H1 (cell line): ENCODE measurements around the gene RITA1. TPM values are rescaled to one million over a fixed set of nuclear protein-coding genes. Genes with fewer than 3 reads are reported as not detected.

Source experiments
- CTCF ChIA-PET: fragments of 300-600 bp; sonication (Branson Sonifier 250); formaldehyde crosslinking; loops from one replicate; lab custom pipeline; 2021; ENCODE audit not compliant: partially characterized antibody; lab: Charles Lee
- POLR2A ChIA-PET: fragments of 300-600 bp; sonication (Branson Sonifier 250); formaldehyde crosslinking; loops from one replicate; lab custom pipeline; 2021; ENCODE audit warnings: inconsistent platforms; ENCODE audit not compliant: partially characterized antibody; lab: Charles Lee
- DNase-seq, 2 experiments: peaks; one replicate each; pipeline versions ENCODE4 v3.0.0 to v3.0.0-alpha.2; 2010 to 2022; ENCODE audit warnings: low spot score in 2 of 2, low read depth in 1 of 2, mixed read lengths in 1 of 2
- FAIRE-seq: peaks from 2 replicates; lab custom pipeline; 2011; peaks lifted over from hg19 to GRCh38; lab: Jason Lieb, UNC
- H2AFZ ChIP-seq: 2 replicates; pipeline ENCODE4 v1.8.1; 2012; ENCODE audit warnings: low read length, inconsistent platforms
- H2AK5ac ChIP-seq: 2 replicates; pipeline ENCODE4 v1.6.1; 2013; ENCODE audit warnings: low read depth, low read length
- H2BK120ac ChIP-seq: replicated peaks from 2 replicates; pipeline ENCODE3; 2013; ENCODE audit warnings: low read depth, low read length, inconsistent platforms
- H2BK12ac ChIP-seq: 2 replicates; pipeline ENCODE4 v1.6.1; 2013; ENCODE audit warnings: low read depth, low read length
- H2BK15ac ChIP-seq: 2 replicates; pipeline ENCODE4 v1.6.1; 2013; ENCODE audit warnings: low read length
- H2BK20ac ChIP-seq: 2 replicates; pipeline ENCODE4 v1.6.1; 2013; ENCODE audit warnings: low read length
- H2BK5ac ChIP-seq: 2 replicates; pipeline ENCODE4 v1.6.1; 2013; ENCODE audit warnings: low read depth, low read length
- H3K14ac ChIP-seq: 2 replicates; pipeline ENCODE4 v1.6.1; 2013; ENCODE audit warnings: inconsistent platforms; ENCODE audit not compliant: insufficient read length
- H3K18ac ChIP-seq: 2 replicates; pipeline ENCODE4 v1.6.1; 2013; ENCODE audit warnings: low read length; ENCODE audit errors: extremely low read depth
- H3K23ac ChIP-seq: 2 replicates; pipeline ENCODE4 v1.6.1; 2013; ENCODE audit warnings: inconsistent platforms; ENCODE audit not compliant: insufficient read length
- H3K23me2 ChIP-seq: 2 replicates; pipeline ENCODE4 v1.6.1; 2013; ENCODE audit warnings: low read depth, low read length
- H3K27ac ChIP-seq: 2 replicates; pipeline ENCODE4 v1.6.1; 2011; ENCODE audit warnings: low read depth, low read length, inconsistent platforms
- H3K27me3 ChIP-seq, 4 experiments: replicated peaks in 1 of 4; 1 replicate in 1 of 4; 2 replicates in 3 of 4; pipeline versions ENCODE4 v1.6.1 to v1.8.1; 2011 to 2013; ENCODE audit warnings: low read length in 3 of 4, mild to moderate bottlenecking in 3 of 4, inconsistent platforms in 2 of 4, mixed read lengths in 2 of 4, moderate library complexity in 1 of 4; ENCODE audit not compliant: control insufficient read depth in 3 of 4, insufficient read depth in 3 of 4; ENCODE audit errors: extremely low read depth in 1 of 4
- H3K36me3 ChIP-seq, 4 experiments: 2 replicates each; pipeline versions ENCODE4 v1.6.1 to v1.8.1; 2011 to 2013; ENCODE audit warnings: mild to moderate bottlenecking in 4 of 4, low read length in 3 of 4, moderate library complexity in 2 of 4, control low read depth in 1 of 4, inconsistent platforms in 1 of 4; ENCODE audit not compliant: insufficient read depth in 4 of 4, control insufficient read depth in 2 of 4
- H3K4ac ChIP-seq: replicated peaks from 2 replicates; pipeline ENCODE3; 2013; ENCODE audit warnings: low read length, low read depth, mixed read lengths, inconsistent platforms; ENCODE audit not compliant: insufficient read length
- H3K4me1 ChIP-seq, 4 experiments: replicated peaks in 1 of 4; 1 replicate in 1 of 4; 2 replicates in 3 of 4; pipeline versions ENCODE4 v1.6.1 to v1.8.1; 2011 to 2013; ENCODE audit warnings: low read length in 3 of 4, inconsistent platforms in 2 of 4, mixed read lengths in 1 of 4; ENCODE audit not compliant: insufficient read depth in 4 of 4, control insufficient read depth in 3 of 4
- H3K4me2 ChIP-seq, 2 experiments: 2 replicates each; pipeline versions ENCODE4 v1.6.1 to v1.8.1; 2011 to 2013; ENCODE audit warnings: low read depth in 2 of 2, low read length in 2 of 2, control low read depth in 1 of 2, inconsistent platforms in 1 of 2, mild to moderate bottlenecking in 1 of 2; ENCODE audit not compliant: insufficient read depth in 1 of 2
- H3K4me3 ChIP-seq, 4 experiments: fragments of 200-600, 300-600 bp in 1 of 4; sonication (generic), shearing (Covaris generic), sonication (Bioruptor Twin) in 1 of 4; 2 replicates each; pipeline versions ENCODE4 v1.5.1 to v1.8.1; 2011 to 2016; ENCODE audit warnings: low read length in 4 of 4, low read depth in 3 of 4, control low read depth in 2 of 4, inconsistent platforms in 2 of 4, mild to moderate bottlenecking in 2 of 4, mixed read lengths in 1 of 4, moderate library complexity in 1 of 4; ENCODE audit not compliant: insufficient read depth in 2 of 4; ENCODE audit errors: extremely low read depth in 1 of 4
- H3K56ac ChIP-seq: replicated peaks from 2 replicates; pipeline ENCODE3; 2013; ENCODE audit warnings: low read depth, mild to moderate bottlenecking, mixed read lengths, low read length, inconsistent platforms; ENCODE audit not compliant: insufficient read length
- H3K79me1 ChIP-seq: 2 replicates; pipeline ENCODE4 v1.6.1; 2013; ENCODE audit warnings: low read depth, low read length, control low read depth
- H3K79me2 ChIP-seq, 2 experiments: 2 replicates each; pipeline versions ENCODE4 v1.6.1 to v1.8.1; 2012 to 2013; ENCODE audit warnings: low read length in 2 of 2, mild to moderate bottlenecking in 2 of 2, inconsistent platforms in 1 of 2; ENCODE audit not compliant: insufficient read depth in 2 of 2, control insufficient read depth in 1 of 2
- H3K9ac ChIP-seq, 4 experiments: replicated peaks in 1 of 4; 1 replicate in 1 of 4; 2 replicates in 3 of 4; pipeline versions ENCODE4 v1.6.1 to v1.8.1; 2011 to 2013; ENCODE audit warnings: low read depth in 3 of 4, low read length in 3 of 4, control low read depth in 2 of 4, mild to moderate bottlenecking in 2 of 4, moderate library complexity in 2 of 4, inconsistent platforms in 1 of 4; ENCODE audit errors: extremely low read depth in 1 of 4
- H3K9me3 ChIP-seq, 2 experiments: 2 replicates each; pipeline versions ENCODE4 v1.6.1 to v1.8.1; 2012 to 2013; ENCODE audit warnings: mild to moderate bottlenecking in 2 of 2, moderate library complexity in 2 of 2, control low read depth in 1 of 2, inconsistent platforms in 1 of 2, low read depth in 1 of 2, low read length in 1 of 2, mixed read lengths in 1 of 2; ENCODE audit not compliant: insufficient read depth in 2 of 2
- H4K20me1 ChIP-seq, 2 experiments: replicated peaks in 1 of 2; 2 replicates each; pipeline versions ENCODE3 to v1.8.1; 2011 to 2013; ENCODE audit warnings: inconsistent platforms in 2 of 2, low read length in 2 of 2, mild to moderate bottlenecking in 1 of 2; ENCODE audit not compliant: insufficient read depth in 2 of 2, control insufficient read depth in 1 of 2
- H4K5ac ChIP-seq: 2 replicates; pipeline ENCODE4 v1.6.1; 2013; ENCODE audit warnings: low read length, low read depth, mixed read lengths, inconsistent platforms; ENCODE audit not compliant: insufficient read length
- H4K8ac ChIP-seq: 2 replicates; pipeline ENCODE4 v1.8.0; 2013; ENCODE audit warnings: mild to moderate bottlenecking, moderate library complexity, low read length, inconsistent platforms; ENCODE audit not compliant: insufficient read depth; ENCODE audit errors: extremely low read depth
- H4K91ac ChIP-seq: replicated peaks from 2 replicates; pipeline ENCODE3; 2013; ENCODE audit warnings: low read length, mixed read lengths, inconsistent platforms; ENCODE audit not compliant: insufficient read length
- WGBS, 2 experiments: shearing (Covaris generic) in 1 of 2; methylation state at CpG; one replicate each; pipeline versions ENCODE4 v1.1.6 to v1.1.7; 2013 to 2015; ENCODE audit warnings: low lambda C conversion rate in 2 of 2, mixed read lengths in 2 of 2, inconsistent platforms in 1 of 2, low coverage in 1 of 2, missing lambda C conversion rate in 1 of 2; ENCODE audit not compliant: insufficient replicate concordance in 2 of 2, insufficient coverage in 1 of 2, insufficient read length in 1 of 2; ENCODE audit errors: extremely low coverage in 1 of 2, missing lambda C conversion rate in 1 of 2; 5-methylcytosine and 5-hydroxymethylcytosine counted together
- polyA plus RNA-seq, 7 experiments: library from polyadenylated mRNA; depleted of rRNA in 3 of 7; stranded (reverse) in 5 of 7; unstranded in 2 of 7; fragments of >200 nt in 5 of 7; fragments of 200-250 nt in 2 of 7; gene quantifications; 1 replicate in 5 of 7; 2 replicates in 1 of 7; 4 replicates in 1 of 7; pipeline versions ENCODE4 v1.2.1 to v1.2.3, GENCODE V29; 2011 to 2013; ENCODE audit warnings: missing spikeins in 2 of 7, mixed read lengths in 2 of 7
- total RNA-seq: library from RNA; stranded (reverse); fragmentation: NEBNext Ultra II Directional; extraction: Animal tissue kit (Norgen Biotek cat#: 25700); gene quantifications from 2 replicates; pipeline ENCODE4 v1.2.1, GENCODE V29; 2021

Gene RITA1
- total and polyA plus RNA-seq, 2 of the 8 experiments (the other 6 are each of a cell fraction or from before 2014, with no cell fraction given) = 24.1 to 25.8 TPM

DNA sequence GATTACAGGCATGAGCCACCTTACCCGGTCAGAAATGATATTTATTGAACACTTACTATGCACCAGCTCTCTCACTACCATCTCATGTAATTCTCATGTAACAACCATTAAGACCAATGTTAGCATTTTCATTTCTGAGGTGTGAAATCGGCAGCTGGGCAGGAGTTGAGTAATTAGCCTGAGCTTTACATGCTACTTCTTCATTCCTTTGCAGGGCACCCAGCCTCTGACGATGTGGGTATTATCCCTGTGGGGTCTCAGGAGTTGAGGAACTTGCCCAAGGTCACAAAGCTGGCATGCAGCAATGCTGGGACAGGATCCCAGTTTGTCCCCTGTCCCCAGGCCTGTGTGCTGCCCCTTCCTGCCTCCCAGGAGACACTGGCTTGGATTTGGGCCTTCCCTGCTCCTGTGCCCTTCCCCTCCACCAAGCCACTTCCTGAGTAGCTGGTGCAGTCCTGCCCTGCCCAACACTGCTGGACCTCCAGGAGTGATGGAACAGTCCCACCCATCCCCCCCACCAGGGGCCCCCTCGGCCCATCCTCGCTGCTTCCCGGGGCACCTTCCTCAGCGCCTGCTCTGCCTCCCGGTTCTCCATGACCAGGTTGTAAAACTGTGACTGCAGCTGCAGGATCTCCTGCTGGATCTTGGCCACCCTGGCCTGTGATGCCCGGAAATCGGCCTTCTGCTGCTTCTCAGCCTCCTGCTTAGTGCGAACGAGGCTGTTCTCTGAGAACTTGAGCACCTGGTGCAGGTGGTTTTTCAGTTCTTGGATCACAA, 14.7 kb downstream of the RITA1 start:
- H2BK15ac ChIP-seq = no peak overlapping the region
- no peaks in the 10 kb centered on the region for H3K27me3 ChIP-seq
- no peak overlapping the region for H4K5ac ChIP-seq
- ChIA-PET POLR2A (interaction anchor here (0.6 to 6.8 kb wide), 6 partner anchors 11 to 126 kb away, joined by 3 to 31 read pairs (median 5); partner anchors contain the start of genes DDX54, RITA1 and TPCN1), CTCF (interaction anchor here (1.0 to 1.2 kb wide), 5 partner anchors 23 to 115 kb away, joined by 3 to 5 read pairs (median 3); no protein-coding TSS in a partner anchor)
- no peaks in the 10 kb centered on the region for H3K23me2 ChIP-seq
- H3K4me1 ChIP-seq = peaks cover 0 to 2% (median 0%) of the 10 kb centered on the region in 4 experiments; a peak in 1 of 7 replicates
- DNase-seq (no peak), FAIRE-seq (no peak)
- H4K8ac ChIP-seq = no peak overlapping the region
- no peak overlapping the region for H3K4me3 ChIP-seq
- H3K4me2 ChIP-seq = no peak overlapping the region
- H2BK5ac ChIP-seq = no peak overlapping the region
- no peaks in the 10 kb centered on the region for H3K36me3 ChIP-seq
- no peak overlapping the region for H3K9ac ChIP-seq
- no peaks in the 10 kb centered on the region for H3K79me2 ChIP-seq
- H3K56ac ChIP-seq = no peak overlapping the region
- H4K91ac ChIP-seq = no peak overlapping the region
- no peaks in the 10 kb centered on the region for H3K9me3 ChIP-seq
- H3K79me1 ChIP-seq = no peaks in the 10 kb centered on the region
- no peak overlapping the region for H2BK12ac ChIP-seq
- no peak overlapping the region for H2AK5ac ChIP-seq
- no peak overlapping the region for H3K14ac ChIP-seq
- no peaks in the 10 kb centered on the region for H4K20me1 ChIP-seq
- 92% methylated on average over 11 of the region's 12 CpGs; no CpG with 5 or more reads in 1 of the 2 experiments for WGBS, 2 experiments
- H2BK120ac ChIP-seq = no peak overlapping the region
- H3K4ac ChIP-seq = no peak overlapping the region
- H2AFZ ChIP-seq = no peak overlapping the region
- H3K23ac ChIP-seq = no peak overlapping the region
- no peak overlapping the region; the same call in 1 of the 2 replicates for H3K27ac ChIP-seq
- no peak overlapping the region for H3K18ac ChIP-seq
- no peak overlapping the region for H2BK20ac ChIP-seq
